Aorta (tissue), 5 donors: Measurements from ENCODE around the gene TERB2. TPM values are rescaled to one million over a fixed set of nuclear protein-coding genes. Genes with fewer than 3 reads are reported as not detected.
"Not testable (repeated sequence)": the region's sequence is repeated elsewhere in the genome, so short reads cannot be mapped to it uniquely, and the experiment has no call there.

Experiments used
- ATAC-seq: fragments of 200-7000 bp; cut with Tn5 transposase; one replicate; pipeline ENCODE4 v1.9.1; 2022; ENCODE audit warnings: moderate library complexity; ENCODE audit not compliant: low FRiP score
- DNase-seq, 2 donors: peaks; one replicate each; pipeline ENCODE4 v3.0.0-alpha.2; 2020
- H3K27ac ChIP-seq, 2 donors: one replicate each; pipeline ENCODE4 v1.5.1; 2013; ENCODE audit warnings: low read length in 2 of 2, mild to moderate bottlenecking in 2 of 2, moderate library complexity in 2 of 2, control low read depth in 1 of 2, inconsistent platforms in 1 of 2, low read depth in 1 of 2
- H3K27me3 ChIP-seq, 2 donors: one replicate each; pipeline ENCODE4 v1.6.1; 2013; ENCODE audit warnings: control low read depth in 1 of 2, low read length in 1 of 2, mild to moderate bottlenecking in 1 of 2, moderate library complexity in 1 of 2; ENCODE audit not compliant: insufficient read depth in 2 of 2, control insufficient read depth in 1 of 2
- H3K36me3 ChIP-seq, 2 donors: one replicate each; pipeline ENCODE4 v1.6.1; 2013; ENCODE audit warnings: control low read depth in 1 of 2, low read length in 1 of 2, mild to moderate bottlenecking in 1 of 2; ENCODE audit not compliant: insufficient read depth in 2 of 2, control insufficient read depth in 1 of 2
- H3K4me1 ChIP-seq, 2 donors: one replicate each; pipeline ENCODE4 v1.6.1; 2013; ENCODE audit warnings: low read length in 2 of 2, control low read depth in 1 of 2, mild to moderate bottlenecking in 1 of 2, moderate library complexity in 1 of 2; ENCODE audit not compliant: insufficient read depth in 2 of 2, control insufficient read depth in 1 of 2
- H3K4me3 ChIP-seq, 2 donors: one replicate each; pipeline ENCODE4 v1.5.1; 2013; ENCODE audit warnings: low read length in 2 of 2, control low read depth in 1 of 2, mild to moderate bottlenecking in 1 of 2
- H3K9me3 ChIP-seq: one replicate; pipeline ENCODE4 v1.6.1; 2013; ENCODE audit warnings: mild to moderate bottlenecking, low read length; ENCODE audit not compliant: control insufficient read depth
- WGBS, 2 donors: extraction: QIAGEN DNeasy Blood & Tissue Kit; methylation state at CpG; one replicate each; pipeline ENCODE4 v1.1.7; 2013; 5-methylcytosine and 5-hydroxymethylcytosine counted together
- intact Hi-C, 2 donors: fragments of 100-400 bp; cut with DNase I; formaldehyde crosslinking; loops; one replicate each; pipeline versions ENCODE4 v1.14.2 to v1.15.0; 2022
- long read RNA-seq, 2 donors: library from polyadenylated mRNA; unstranded; transcript quantifications; one replicate each; pipeline ENCODE4 v2.0.0, GENCODE V29; 2020 to 2021
- polyA plus RNA-seq, 2 donors: library from polyadenylated mRNA; stranded (reverse); fragments of 200-250 nt; gene quantifications; one replicate each; pipeline ENCODE4 v1.2.3, GENCODE V29; 2013
- total RNA-seq, 2 donors: library from RNA; stranded (reverse); fragmentation: NEBNext Ultra II Directional; extraction: Animal tissue kit (Norgen Biotek cat#: 25700); gene quantifications; one replicate each; pipeline ENCODE4 v1.2.1, GENCODE V29; 2021
- donor health status: healthy with polysubstance abuse.
- donor health status: Bipolar disorder and iron deficiency.
- donor health status: DM: no; HTN: no; CAD: no.
- donor health status: DM: no; HTN: no; CAD: no.
- donor health status: DM: yes; HTN: yes; CAD: no.

TERB2 gene, protein sequence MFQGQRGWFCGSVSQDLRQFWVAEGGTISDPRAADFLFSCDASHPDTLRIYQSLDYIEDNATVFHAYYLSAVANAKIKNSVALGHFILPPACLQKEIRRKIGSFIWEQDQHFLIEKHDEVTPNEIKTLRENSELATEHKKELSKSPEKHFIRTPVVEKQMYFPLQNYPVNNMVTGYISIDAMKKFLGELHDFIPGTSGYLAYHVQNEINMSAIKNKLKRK
- not detected for total RNA-seq
- not detected for polyA plus RNA-seq
- long read RNA-seq, donor 1: 0 reads
- long read RNA-seq, donor 2: 0 reads

DNA sequence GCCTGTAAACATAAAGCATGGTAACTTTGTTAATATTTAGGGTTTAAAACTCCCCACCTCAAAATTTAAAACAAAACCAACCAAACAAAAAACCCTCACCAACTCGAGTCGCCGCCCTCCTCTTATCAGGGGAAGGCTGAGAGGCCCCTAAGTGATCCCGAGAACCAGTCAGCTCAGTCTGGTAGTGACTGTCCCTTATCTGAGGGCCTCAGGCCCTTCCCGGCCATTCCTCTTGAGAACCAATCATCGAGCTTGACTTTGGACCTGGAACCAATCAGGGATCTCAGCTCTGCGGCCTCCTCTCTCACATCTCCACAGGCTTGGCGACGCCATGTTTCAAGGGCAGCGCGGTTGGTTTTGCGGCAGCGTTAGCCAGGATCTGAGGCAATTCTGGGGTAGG, at the start of gene TERB2:
Gene TERB2 (plus strand): TSS at position 300 of the 400 bp plus-strand sequence. CDS start 32 bp downstream, at position 332.
- DNase-seq: no peak

DNA sequence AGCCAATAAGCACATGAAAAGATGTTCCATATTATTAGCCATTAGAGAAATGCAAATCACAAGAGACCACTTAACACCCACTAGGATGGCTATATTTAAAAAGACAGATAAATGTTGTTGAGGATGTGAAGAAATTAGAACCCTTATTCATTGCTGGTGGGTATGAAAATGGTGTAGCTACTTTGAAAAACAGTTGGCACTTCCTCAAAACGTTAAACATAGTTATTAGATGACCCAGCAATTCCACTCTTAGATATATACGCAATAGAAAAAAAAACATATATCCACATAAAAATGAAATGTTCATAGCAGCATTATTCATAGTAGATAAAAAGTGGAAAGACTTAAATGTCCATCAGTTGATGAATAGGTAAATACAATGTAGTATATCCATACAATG, 47.1 kb upstream of the TERB2 start:
- ATAC-seq (no peak), DNase-seq (no peak)
- Histone ChIP-seq H3K36me3 (no peaks in the 10 kb centered on the region), H3K9me3 (no peaks in the 10 kb centered on the region), H3K4me1 (no peaks in the 10 kb centered on the region), H3K4me3 (no peak overlapping the region), H3K27me3 (no peaks in the 10 kb centered on the region), H3K27ac (no peak overlapping the region)
- intact Hi-C loops: no loop called here
- WGBS, 2 donors: 35 to 44% methylated on average over 2 of the region's 2 CpGs

More for the DNA sequence above, at the start of gene TERB2:
- Histone ChIP-seq H3K27ac (no peak within 1 kb of the TSS), H3K4me3 (no peak within 1 kb of the TSS), H3K4me1 (no peaks in the 10 kb centered on the region), H3K9me3 (no peaks in the 10 kb centered on the region), H3K36me3 (no peaks in the 10 kb centered on the region), H3K27me3 (no peaks in the 10 kb centered on the region)
- intact Hi-C loops: no loop called here
- ATAC-seq: no peak
- WGBS, 2 donors: 91 to 93% methylated on average over 13 of the region's 13 CpGs

DNA sequence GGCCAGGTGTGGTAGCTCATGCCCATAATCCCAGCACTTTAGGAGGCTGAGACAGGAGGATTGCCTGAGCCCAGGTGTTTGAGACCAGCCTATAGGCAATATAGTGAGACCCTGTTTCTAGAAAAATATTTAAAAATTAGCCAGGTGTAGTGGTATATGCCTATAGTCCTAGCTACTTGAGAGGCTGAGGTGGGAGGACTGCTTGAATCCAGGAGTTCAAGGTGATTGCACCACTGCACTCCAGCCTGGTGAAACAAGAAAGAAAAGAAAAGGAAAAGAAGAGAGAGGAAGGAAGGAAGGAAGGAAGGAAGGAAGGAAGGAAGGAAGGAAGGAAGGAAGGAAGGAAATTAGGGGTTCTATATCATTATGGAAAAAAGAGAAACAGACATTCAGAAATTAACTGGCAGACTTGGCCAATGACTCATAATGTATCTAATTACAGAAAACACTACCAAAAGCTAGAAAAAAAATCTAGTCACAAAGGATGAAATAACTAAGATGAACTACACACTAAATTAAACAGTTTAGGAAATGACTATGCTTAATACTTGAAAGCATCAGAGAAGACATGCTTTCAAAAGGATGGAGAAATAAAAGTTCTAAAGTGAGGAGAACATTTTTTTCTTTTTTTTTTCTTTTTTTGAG, 45.4 kb upstream of the TERB2 start:
- Histone ChIP-seq H3K4me1 (no peaks in the 10 kb centered on the region), H3K36me3 (no peaks in the 10 kb centered on the region), H3K9me3 (no peaks in the 10 kb centered on the region), H3K27me3 (no peaks in the 10 kb centered on the region), H3K4me3 (no peak overlapping the region), H3K27ac (no peak overlapping the region)
- ATAC-seq: no peak
- DNase-seq: no peak
- intact Hi-C loops: no loop called here

DNA sequence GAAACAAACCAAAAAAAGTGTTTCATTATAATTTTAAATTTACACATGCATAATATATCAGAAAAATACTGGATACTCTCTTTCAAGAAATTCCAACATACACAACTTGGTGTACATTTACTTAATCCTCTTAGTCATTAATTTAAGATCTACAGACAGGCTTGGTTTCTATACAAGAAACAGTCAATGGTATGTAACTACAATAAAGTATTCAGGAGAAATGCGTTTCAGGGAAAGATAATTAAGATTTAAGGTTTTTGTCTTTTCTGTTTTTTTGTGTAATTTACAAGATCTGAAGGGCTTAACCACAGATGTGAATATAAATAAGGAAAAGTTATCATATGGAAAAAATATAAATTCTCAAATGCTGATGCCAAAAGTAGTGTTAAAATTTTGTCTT, 44.3 kb upstream of the TERB2 start:
- WGBS, 2 donors: 38 to 53% methylated on average over 1 of the region's 1 CpG
- ATAC-seq, intact Hi-C loops, H3K4me3 ChIP-seq, H3K27me3 ChIP-seq, DNase-seq, H3K4me1 ChIP-seq, H3K9me3 ChIP-seq, H3K27ac ChIP-seq, H3K36me3 ChIP-seq: not testable (repeated sequence)

DNA sequence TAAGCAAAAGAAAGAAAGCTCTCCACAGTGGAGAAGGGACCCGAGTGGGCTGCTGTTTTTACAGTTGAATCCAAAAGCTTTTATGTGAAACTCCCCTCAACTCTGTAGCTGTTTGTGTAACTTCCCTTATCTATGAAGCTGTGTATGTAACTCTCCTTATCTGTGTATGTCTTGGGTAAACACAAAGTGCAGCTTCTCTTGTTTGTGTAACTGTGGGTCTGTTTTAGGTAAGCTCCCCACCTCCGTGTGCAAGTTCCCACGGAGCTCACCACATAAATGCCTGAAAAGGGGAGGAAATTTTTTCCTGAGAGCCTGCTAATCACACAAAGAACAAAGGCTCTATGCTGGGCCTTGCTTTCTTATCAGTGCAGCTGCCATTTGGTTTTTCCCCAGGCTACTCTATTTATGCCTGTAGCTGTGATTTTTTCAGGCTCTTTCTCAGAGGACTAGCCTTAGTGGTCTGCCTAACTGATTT, 43.5 kb upstream of the TERB2 start:
- WGBS, 2 donors: 10 to 14% methylated on average over 3 of the region's 3 CpGs
- intact Hi-C loops, H3K27me3 ChIP-seq, DNase-seq, H3K4me3 ChIP-seq, ATAC-seq, H3K9me3 ChIP-seq, H3K4me1 ChIP-seq, H3K27ac ChIP-seq, H3K36me3 ChIP-seq: not testable (repeated sequence)

DNA sequence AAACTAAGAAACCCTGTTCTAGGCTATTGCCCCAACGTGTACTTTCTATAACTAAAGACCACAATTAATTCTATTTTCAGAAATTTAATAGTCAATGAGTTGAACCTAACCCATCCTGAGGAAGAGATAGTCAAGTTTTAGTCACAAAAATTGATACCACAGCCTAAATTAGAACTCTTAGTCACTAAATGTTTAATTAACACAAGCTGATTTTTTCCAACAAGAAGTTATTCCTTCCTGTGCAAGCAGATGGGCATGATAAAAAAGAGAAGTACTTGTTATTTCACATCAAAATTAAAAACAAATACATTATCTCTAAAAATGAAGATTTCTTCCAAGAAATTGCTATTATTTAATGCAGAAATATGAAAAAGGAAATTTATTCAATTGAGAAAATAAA, 38.4 kb upstream of the TERB2 start:
- no peaks in the 10 kb centered on the region for H3K27me3 ChIP-seq
- ATAC-seq (no peak), DNase-seq (no peak)
- intact Hi-C loops: no loop called here
- no peak overlapping the region for H3K27ac ChIP-seq
- H3K36me3 ChIP-seq: no peaks in the 10 kb centered on the region
- no peak overlapping the region for H3K4me3 ChIP-seq
- 56 to 68% methylated on average over 1 of the region's 1 CpG for WGBS, 2 donors
- no peaks in the 10 kb centered on the region for H3K4me1 ChIP-seq
- no peaks in the 10 kb centered on the region for H3K9me3 ChIP-seq

DNA sequence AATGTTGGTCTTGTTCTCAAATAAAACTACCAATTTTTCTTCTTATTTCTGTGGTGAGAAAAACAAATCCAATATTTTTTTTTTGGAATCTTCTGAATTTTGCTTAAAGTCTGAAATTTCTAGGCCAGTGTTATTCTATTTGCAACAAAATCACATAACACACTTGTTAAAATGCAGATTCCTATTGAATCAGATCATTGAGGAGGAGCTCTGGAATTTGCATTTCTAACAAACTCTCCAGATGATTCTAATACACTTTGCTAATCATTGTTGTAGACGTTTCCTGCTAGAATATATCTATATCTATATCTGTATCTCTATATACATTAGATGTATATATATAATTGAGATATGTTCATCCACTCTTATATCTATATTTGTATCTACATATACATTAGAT, 27.8 kb upstream of the TERB2 start:
- H3K27me3 ChIP-seq, ATAC-seq, H3K36me3 ChIP-seq, H3K9me3 ChIP-seq, H3K4me3 ChIP-seq, H3K27ac ChIP-seq, DNase-seq, intact Hi-C loops, H3K4me1 ChIP-seq: not testable (repeated sequence)
- 56 to 57% methylated on average over 1 of the region's 1 CpG for WGBS, 2 donors

DNA sequence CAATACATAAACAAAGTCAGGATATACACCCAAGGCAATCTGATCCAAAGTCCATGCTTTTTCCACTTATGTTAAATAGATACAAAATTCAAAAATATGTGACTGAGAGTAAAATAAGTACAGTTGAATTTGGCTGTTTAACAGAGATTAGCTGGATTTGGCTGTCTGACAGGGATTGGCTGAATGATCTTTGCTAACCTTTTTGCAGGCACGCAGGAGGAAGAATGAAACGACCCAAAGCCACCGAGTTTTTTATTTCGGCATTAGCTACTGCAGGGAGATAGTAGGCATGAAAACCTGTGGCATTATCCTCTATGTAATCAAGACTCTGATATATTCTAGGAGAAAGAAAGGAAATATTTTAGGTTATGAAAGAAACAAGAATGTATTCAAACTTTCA, 26.2 kb upstream of the TERB2 start:
- DNase-seq, H3K4me3 ChIP-seq, H3K36me3 ChIP-seq, ATAC-seq, H3K27me3 ChIP-seq, H3K4me1 ChIP-seq, intact Hi-C loops, H3K27ac ChIP-seq, H3K9me3 ChIP-seq: not testable (repeated sequence)
- 39 to 48% methylated on average over 4 of the region's 4 CpGs for WGBS, 2 donors

DNA sequence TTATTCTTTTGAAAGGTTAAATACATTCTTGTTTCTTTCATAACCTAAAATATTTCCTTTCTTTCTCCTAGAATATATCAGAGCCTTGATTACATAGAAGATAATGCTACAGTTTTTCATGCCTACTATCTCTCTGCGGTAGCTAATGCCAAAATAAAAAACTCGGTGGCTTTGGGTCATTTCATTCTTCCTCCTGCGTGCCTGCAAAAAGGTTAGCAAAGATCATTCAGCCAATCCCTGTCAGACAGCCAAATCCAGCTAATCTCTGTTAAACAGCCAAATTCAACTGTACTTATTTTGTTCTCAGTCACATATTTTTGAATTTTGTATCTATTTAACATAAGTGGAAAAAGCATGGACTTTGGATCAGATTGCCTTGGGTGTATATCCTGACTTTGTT, 1.8 kb downstream of the TERB2 start:
- H3K27me3 ChIP-seq, H3K36me3 ChIP-seq, H3K4me1 ChIP-seq, DNase-seq, H3K27ac ChIP-seq, ATAC-seq, intact Hi-C loops, H3K9me3 ChIP-seq, H3K4me3 ChIP-seq: not testable (repeated sequence)
- 10 to 14% methylated on average over 3 of the region's 3 CpGs for WGBS, 2 donors
